GM19468 (cell line): ENCODE data around the gene FAM229B.
"Not testable (repeated sequence)": the region's sequence is repeated elsewhere in the genome, so short reads cannot be mapped to it uniquely, and the experiment has no call there.

Source experiments
- ATAC-seq: cut with Tn5 transposase; IDR thresholded peaks from one replicate; pipeline ENCODE4 v1.9.1; 2021; ENCODE audit warnings: mild to moderate bottlenecking, moderate library complexity, moderate number of reproducible peaks; ENCODE audit not compliant: unreplicated experiment; ENCODE audit errors: extremely low read depth

Gene FAM229B

DNA sequence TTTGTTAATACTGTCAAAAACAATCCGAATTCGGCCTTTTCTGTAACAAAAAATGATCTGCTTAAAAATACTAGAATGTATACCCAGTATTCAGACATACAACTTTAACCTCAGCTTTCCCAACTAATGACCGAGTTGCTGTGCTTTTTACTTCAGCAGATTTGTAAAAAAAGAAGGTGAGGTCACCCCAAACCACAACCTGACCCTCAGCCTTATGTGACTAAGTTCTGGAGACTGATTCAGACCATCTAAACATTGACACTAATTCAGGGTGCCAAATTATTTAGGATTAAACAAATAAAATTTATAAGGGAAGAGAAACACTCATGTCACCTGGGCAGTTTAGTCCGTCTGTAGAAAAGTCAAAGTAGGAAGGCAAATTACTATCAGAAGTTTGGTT is 25.8 kb upstream of the FAM229B start:
- no peak for ATAC-seq

- ATAC-seq, result no peak
Measured at GRCh38 chr6:112062966-112063365, 24.4 kb upstream of the FAM229B start.

DNA sequence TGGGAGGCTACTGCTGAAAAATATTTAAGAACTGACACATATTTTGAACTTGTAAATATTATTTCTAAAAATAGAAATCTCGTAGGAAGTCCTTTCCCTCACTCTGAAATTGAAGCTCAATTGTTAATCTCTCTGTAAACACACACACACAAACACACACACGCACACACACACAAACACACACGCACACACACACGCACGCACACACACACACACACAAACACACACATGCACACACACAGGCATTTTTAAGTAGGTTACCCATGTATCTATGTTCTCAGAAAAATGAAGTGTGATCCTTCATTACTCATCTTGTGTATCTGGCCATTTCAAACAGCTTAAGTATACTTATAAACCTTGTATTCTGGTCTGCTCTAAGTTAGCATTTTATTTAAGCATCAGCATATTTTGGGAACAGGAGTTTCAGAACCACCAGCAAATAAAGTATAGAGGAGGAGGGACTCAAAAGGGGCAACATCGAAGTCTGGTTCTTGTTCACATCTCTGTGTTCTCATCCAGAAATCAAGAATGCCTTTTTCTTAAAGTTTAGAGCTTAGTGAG is 21.9 kb upstream of the FAM229B start:
- no peak for ATAC-seq

DNA sequence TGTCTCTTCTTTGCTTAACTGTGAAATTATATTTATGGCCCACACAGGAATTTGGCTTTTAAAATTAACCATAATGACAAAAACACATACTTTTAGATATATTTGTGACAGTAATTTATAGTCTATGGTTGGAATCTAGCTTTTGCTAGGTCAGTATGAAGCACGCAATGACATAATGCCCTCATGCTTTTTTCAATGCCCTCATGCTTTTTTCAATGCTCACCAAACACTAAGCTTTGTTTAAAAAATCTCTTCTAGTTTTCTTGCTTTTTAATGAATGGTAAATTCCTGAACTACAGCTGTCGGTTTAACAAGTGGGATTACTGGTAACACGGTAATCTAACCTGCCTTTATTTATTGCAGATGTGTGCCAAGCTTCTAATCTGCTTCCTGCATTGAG is 20.8 kb upstream of the FAM229B start:
- no peak for ATAC-seq

- no peak for ATAC-seq
Measured at GRCh38 chr6:112081569-112081968, 5.8 kb upstream of the FAM229B start.

GRCh38 chr6:112085286-112086065 is 1.9 kb upstream of the FAM229B start:
- no peak for ATAC-seq

- no peak for ATAC-seq
Measured at GRCh38 chr6:112086744-112087135, 651 bp upstream of the FAM229B start.

DNA sequence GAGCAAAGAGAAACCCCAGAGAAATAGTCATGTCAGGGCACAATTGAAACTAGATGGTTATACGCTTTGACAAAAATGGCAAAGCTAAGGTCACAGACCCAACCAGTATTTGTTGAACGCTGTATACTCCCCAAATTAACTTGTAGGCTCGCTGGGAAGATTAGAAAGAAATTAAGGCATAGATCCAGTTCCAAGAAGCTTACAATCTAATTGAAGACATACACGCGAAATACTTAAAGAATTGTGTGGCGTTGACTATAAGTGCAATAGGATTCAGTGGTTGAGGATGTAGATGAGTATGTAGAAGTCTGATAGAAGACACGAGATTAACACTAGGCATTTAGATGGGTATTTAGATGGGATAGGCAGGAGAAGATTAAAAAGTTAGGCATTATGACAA is 525 bp downstream of the FAM229B start:
- ATAC-seq, result no peak

DNA sequence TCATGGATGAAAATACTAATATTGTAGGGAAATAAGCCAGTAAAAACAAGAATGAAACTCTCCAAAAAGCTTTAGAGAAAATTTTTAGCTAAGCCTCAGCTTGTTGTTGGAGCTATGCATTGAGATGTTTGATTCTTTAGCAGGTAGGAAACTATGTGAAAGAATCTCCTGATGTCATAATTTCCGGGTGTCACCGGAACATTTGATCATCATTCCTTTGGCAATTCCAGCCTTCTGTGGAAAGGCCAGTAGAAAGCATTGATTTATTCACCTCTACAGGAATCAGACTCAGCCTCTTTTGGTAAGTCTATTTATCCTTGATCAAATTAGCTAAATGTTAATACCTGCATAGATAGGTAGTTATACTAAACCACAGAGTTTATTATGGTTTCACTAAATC is 9.5 kb downstream of the FAM229B start:
- no peak for ATAC-seq

GRCh38 chr6:112100561-112100960 is 13.2 kb downstream of the FAM229B start:
- ATAC-seq, result no peak

- not testable (repeated sequence) for ATAC-seq
Measured at GRCh38 chr6:112106026-112106425, 18.6 kb downstream of the FAM229B start.

GRCh38 chr6:112106562-112106961 is 19.2 kb downstream of the FAM229B start:
- no peak for ATAC-seq

- no peak for ATAC-seq
Measured at GRCh38 chr6:112109262-112109661, 21.9 kb downstream of the FAM229B start.

GRCh38 chr6:112113431-112113830 is 26.0 kb downstream of the FAM229B start:
- ATAC-seq, result no peak

- no peak for ATAC-seq
Measured at GRCh38 chr6:112113918-112114317, 26.5 kb downstream of the FAM229B start.

GRCh38 chr6:112114577-112115223 is 27.3 kb downstream of the FAM229B start:
- no peak for ATAC-seq

GRCh38 chr6:112116221-112116620 is 28.8 kb downstream of the FAM229B start:
- no peak for ATAC-seq

GRCh38 chr6:112117554-112117953 is 30.2 kb downstream of the FAM229B start:
- ATAC-seq, result no peak

GRCh38 chr6:112118034-112118433 is 30.6 kb downstream of the FAM229B start:
- no peak for ATAC-seq

GRCh38 chr6:112122756-112123155 is 35.4 kb downstream of the FAM229B start:
- ATAC-seq, result no peak

- ATAC-seq, result no peak
Measured at GRCh38 chr6:112123982-112124381, 36.6 kb downstream of the FAM229B start.

- no peak for ATAC-seq
Measured at GRCh38 chr6:112128208-112128607, 40.8 kb downstream of the FAM229B start.
